GM10248 (cell line): ENCODE data around the gene PFKFB4.

Experiments
- CTCF ChIA-PET: fragments of 300-600 bp; sonication (Branson Sonifier 250); formaldehyde crosslinking; extraction: SDS; loops from one replicate; lab custom pipeline; 2021; ENCODE audit warnings: antibody characterized with exemption; lab: Yijun Ruan, JAX
- POLR2A ChIA-PET: fragments of 350-650 bp; sonication (Branson Sonifier 250); formaldehyde crosslinking; extraction: SDS; loops from one replicate; lab custom pipeline; 2020; ENCODE audit warnings: antibody characterized with exemption; lab: Yijun Ruan, JAX
- DNase-seq: peaks from one replicate; pipeline ENCODE4 v3.0.0; 2012; ENCODE audit errors: extremely low spot score
- TF ChIP-seq, protein P1 (sequence below): IDR thresholded peaks from 2 replicates; pipeline ENCODE4 v1.5.1; 2012; ENCODE audit warnings: mild to moderate bottlenecking, low read depth; ENCODE audit errors: extremely low read depth, missing control alignments, control extremely low read depth

The PFKFB4 gene

DNA sequence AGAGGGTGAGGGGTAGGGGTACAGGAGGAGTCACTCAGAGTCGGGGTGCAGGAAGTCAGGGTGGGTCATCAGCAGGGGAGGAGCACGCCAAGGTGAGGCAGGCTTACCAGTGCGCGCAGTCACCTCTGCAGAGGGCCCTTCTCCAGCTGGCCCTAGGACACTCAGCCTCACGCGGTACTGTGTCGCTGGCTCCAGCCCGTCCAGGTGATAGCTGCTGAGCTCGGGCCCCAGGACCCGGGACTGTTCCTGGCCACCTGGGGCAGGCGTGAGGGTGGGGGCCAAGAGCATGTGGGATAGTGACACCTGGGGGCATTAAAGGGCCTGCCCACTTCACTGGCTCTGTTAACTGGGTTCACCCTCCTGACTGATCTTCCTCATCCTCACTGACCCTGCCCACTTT, 31.1 kb upstream of the PFKFB4 start:
- CTCF ChIA-PET = no interaction called here
- POLR2A ChIA-PET = no interaction called here
- TF ChIP-seq, protein P1, sequence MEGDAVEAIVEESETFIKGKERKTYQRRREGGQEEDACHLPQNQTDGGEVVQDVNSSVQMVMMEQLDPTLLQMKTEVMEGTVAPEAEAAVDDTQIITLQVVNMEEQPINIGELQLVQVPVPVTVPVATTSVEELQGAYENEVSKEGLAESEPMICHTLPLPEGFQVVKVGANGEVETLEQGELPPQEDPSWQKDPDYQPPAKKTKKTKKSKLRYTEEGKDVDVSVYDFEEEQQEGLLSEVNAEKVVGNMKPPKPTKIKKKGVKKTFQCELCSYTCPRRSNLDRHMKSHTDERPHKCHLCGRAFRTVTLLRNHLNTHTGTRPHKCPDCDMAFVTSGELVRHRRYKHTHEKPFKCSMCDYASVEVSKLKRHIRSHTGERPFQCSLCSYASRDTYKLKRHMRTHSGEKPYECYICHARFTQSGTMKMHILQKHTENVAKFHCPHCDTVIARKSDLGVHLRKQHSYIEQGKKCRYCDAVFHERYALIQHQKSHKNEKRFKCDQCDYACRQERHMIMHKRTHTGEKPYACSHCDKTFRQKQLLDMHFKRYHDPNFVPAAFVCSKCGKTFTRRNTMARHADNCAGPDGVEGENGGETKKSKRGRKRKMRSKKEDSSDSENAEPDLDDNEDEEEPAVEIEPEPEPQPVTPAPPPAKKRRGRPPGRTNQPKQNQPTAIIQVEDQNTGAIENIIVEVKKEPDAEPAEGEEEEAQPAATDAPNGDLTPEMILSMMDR = no peak
- no peak for DNase-seq

DNA sequence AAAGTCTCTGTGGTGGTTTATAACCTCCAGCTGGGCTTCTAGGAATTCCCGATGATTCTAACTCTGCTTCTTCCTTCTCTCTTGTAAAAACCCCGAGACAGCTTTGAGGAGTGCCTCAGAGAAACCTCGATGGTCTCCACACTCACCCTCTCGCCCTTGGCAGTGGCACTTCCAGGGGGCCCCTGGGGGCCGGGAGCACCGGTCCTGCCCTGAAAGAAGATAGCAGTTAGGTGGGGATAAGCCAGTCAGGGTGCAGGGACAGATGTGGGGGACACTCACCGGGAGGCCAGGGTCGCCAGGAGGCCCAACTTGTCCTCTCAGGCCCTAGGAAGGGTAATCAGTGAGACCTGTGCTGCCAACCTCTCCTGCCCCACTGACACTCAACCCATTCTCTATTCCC, 28.8 kb upstream of the PFKFB4 start:
- POLR2A ChIA-PET = no interaction called here
- no peak for DNase-seq
- CTCF ChIA-PET = no interaction called here
- TF ChIP-seq, protein P1 = no peak

DNA sequence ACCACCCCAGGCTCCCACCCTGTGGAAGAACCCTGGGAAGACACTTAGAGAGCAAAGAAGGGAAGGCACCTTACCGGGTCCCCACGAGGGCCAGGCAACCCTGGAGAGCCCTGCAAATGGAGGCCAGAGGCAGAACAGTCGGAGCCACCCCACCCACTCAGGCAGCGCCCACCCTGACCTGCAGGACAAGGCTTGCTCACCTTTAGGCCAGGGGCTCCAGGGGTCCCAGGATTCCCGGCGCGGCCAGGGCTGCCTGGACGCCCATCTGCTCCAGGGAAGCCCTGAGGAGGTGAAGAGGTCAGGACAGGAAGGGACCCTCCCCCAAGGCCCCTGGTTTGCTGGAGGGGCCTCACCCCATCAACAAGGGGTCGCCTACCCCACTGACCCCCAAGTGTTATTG, 28.2 kb upstream of the PFKFB4 start:
- TF ChIP-seq, protein P1 = no peak
- CTCF ChIA-PET = no interaction called here
- POLR2A ChIA-PET = no interaction called here
- DNase-seq = no peak

DNA sequence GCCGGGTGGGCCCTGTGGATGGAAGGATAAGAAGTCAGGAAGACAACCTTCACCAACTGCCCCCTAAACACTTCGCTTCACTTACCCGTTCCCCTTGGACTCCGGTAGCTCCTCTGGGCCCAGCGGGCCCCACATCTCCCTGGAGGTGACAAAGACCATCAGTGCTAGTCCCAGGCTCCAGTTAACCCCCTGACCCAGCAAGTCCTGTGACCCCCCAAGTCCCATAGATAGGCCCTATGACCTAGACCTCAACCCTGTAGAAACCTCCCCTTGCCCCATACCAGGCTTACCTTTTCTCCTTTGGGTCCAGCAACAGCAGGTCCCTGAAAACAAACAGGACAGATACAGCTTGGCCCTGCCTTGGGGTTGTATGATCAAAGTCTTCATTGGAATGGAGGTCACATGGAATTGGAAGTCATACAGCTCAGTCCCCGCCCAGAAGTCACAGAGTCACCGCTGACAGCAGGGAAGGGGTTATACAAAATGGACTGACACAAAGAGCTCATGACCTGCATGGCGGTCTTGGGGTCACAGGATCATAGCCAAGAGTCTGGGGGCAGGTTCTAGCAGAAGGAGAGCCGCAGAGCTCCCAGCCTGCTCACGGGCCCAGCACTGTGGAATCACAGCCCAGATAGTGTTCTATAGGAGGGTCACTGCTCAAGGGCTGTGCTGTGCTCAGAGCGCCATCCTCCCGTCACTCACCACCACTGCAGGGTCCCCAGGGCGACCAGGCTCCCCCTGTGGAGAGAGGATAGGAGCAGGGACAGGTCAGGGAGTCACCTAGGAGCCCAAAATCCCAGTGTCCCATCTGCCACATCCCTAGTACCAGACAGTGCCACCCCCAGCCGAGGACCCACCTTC, 25.2 kb upstream of the PFKFB4 start:
- ChIA-PET POLR2A (interaction anchor here (0.6 kb wide), 1 partner anchor 23 kb away, joined by 7 read pairs; no protein-coding TSS in a partner anchor), CTCF (no interaction called here)
- no peak for DNase-seq
- TF ChIP-seq, protein P1 = no peak

DNA sequence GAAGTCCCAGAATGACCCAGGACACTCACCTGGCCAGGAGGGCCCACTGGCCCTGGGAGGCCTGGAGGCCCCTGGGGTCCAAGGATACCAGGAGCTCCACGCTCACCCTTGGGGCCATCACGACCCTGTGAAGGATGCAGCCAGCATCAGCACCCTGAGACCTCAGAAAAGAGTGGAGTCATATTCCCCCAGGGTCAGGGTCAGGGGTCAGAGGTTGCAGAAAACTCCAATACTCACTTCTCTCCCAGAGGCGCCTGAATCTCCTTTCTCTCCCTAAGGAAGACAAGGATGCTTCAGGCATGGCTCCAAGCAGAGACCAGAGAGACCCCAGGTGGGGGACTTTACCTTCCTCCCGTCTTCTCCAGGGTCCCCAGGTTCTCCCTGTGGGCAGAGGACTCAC, 20.0 kb upstream of the PFKFB4 start:
- ChIA-PET POLR2A (no interaction called here), CTCF (interaction anchor here (1.4 kb wide), 1 partner anchor 18 kb away, joined by 6 read pairs; no protein-coding TSS in a partner anchor)
- no peak for DNase-seq
- TF ChIP-seq, protein P1 = no peak

DNA sequence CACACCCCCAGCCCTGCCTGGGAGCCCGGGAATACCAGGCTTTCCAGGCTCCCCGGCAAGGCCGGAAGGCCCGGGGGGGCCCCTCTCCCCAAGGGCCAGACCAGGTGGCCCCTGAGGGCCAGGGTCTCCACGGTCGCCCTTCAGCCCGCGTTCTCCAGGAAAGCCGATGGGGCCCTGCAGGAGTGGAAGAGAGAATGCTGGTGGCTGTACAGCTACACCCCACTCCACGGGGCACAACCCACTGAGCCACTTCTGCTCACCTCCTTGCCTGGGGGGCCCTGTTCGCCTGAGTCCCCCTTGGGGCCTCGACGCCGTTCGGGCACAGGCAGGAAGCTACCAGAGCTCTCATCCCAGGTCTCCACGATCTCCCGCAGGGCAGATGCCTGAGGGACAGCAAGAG, 18.8 kb upstream of the PFKFB4 start:
- ChIA-PET POLR2A (no interaction called here), CTCF (no interaction called here)
- DNase-seq = no peak
- TF ChIP-seq, protein P1 = no peak
